NCI-H1417 (cell line): ENCODE measurements around the gene ARHGAP8.
"Not testable (repeated sequence)": the region's sequence is repeated elsewhere in the genome, so short reads cannot be mapped to it uniquely, and the experiment has no call there.

Source experiments
- DNase-seq, 3 experiments: peaks; one replicate each; lab custom pipeline; 2025; lab: John Stamatoyannopoulos, UW

The ARHGAP8 gene

GRCh38 chr22:44773082-44773481 lies 20.7 kb downstream of the ARHGAP8 start:
- DNase-seq: no peak

- DNase-seq: no peak
These were observed 23.5 kb downstream of the ARHGAP8 start for GRCh38 chr22:44775862-44776261.

- peak in 2 of 3 experiments; percentile 10 to 46 for DNase-seq
These were observed 24.4 kb downstream of the ARHGAP8 start for GRCh38 chr22:44776605-44777363.

GRCh38 chr22:44777364-44777755 lies 25.0 kb downstream of the ARHGAP8 start:
- peak in 1 of 3 experiments; percentile 1 for DNase-seq

GRCh38 chr22:44780876-44781449 lies 28.6 kb downstream of the ARHGAP8 start:
- no peak for DNase-seq

- DNase-seq: no peak
These were observed 30.1 kb downstream of the ARHGAP8 start for GRCh38 chr22:44782363-44782963.

GRCh38 chr22:44783091-44783490 lies 30.7 kb downstream of the ARHGAP8 start:
- no peak for DNase-seq

GRCh38 chr22:44783581-44783980 lies 31.2 kb downstream of the ARHGAP8 start:
- no peak for DNase-seq

GRCh38 chr22:44786136-44786535 lies 33.8 kb downstream of the ARHGAP8 start:
- DNase-seq: no peak

- DNase-seq: no peak
These were observed 34.2 kb downstream of the ARHGAP8 start for GRCh38 chr22:44786610-44787009.

GRCh38 chr22:44787832-44788231 lies 35.5 kb downstream of the ARHGAP8 start:
- DNase-seq: no peak

GRCh38 chr22:44793106-44793505 lies 40.7 kb downstream of the ARHGAP8 start:
- no peak for DNase-seq

GRCh38 chr22:44793506-44794172 lies 41.3 kb downstream of the ARHGAP8 start:
- no peak for DNase-seq

- no peak for DNase-seq
These were observed 43.6 kb downstream of the ARHGAP8 start for GRCh38 chr22:44795701-44796630.

- DNase-seq: no peak
These were observed 44.9 kb downstream of the ARHGAP8 start for GRCh38 chr22:44797181-44797725.

GRCh38 chr22:44799077-44799945 lies 46.9 kb downstream of the ARHGAP8 start:
- DNase-seq: no peak

GRCh38 chr22:44799946-44800634 lies 47.7 kb downstream of the ARHGAP8 start:
- DNase-seq: not testable (repeated sequence)

- no peak for DNase-seq
These were observed 49.1 kb downstream of the ARHGAP8 start for GRCh38 chr22:44801476-44801875.

- no peak for DNase-seq
These were observed 49.8 kb downstream of the ARHGAP8 start for GRCh38 chr22:44802071-44802700.
